ENCODE measurements around the gene THADA.

DNA sequence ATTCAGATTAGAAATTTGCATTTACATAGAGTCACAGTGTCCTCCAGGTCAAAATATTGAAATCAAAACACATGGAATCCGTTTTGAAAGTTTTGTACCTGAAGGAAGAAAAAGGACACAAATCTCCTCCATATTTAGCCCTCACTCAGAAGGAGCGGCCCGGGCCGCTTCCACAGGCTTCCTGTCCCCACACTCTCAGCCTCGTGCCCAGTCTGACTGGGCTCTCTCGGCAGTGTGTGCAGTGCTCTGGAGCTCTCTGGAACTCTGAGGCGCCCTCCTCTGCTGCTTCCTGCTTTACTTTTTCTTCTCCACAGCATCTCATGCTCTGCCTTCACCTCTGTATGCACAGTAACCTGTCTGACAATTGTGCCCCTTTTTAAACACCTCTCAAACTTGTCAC, 347.2 kb downstream of the THADA start:
- TF ChIP-seq ZNF274 (IDR thresholded peaks at IDR 0.05; ENCODE audit: low read depth, low read length): no peak
- no peak for TF ChIP-seq YY1 (IDR thresholded peaks at IDR 0.05; ENCODE audit: insufficient read depth, insufficient read length)
- TF ChIP-seq SUZ12 (IDR thresholded peaks at IDR 0.05; ENCODE audit: extremely low read depth, insufficient read depth, insufficient read length): no peak

All from NT2/D1 (cell line).